Neural cell (in vitro differentiated cells): ENCODE results near the gene CELSR2.

Experiments
- EZH2 ChIP-seq: fragments of 200-600, 300-800 bp; shearing (Covaris generic), sonication (generic); IDR thresholded peaks from 2 replicates; pipeline ENCODE4 v1.6.1; 2014; ENCODE audit warnings: antibody characterized with exemption, low read length, borderline replicate concordance, mild to moderate bottlenecking; ENCODE audit not compliant: insufficient read depth, poor library complexity, severe bottlenecking
- MXI1 ChIP-seq: fragments of 450-650 bp; conservative IDR thresholded peaks from 2 replicates; pipeline ENCODE4 v1.6.1; 2014; ENCODE audit warnings: antibody characterized with exemption, mild to moderate bottlenecking; ENCODE audit not compliant: poor library complexity, severe bottlenecking
- POLR2AphosphoS5 ChIP-seq: IDR thresholded peaks from 2 replicates; pipeline ENCODE4 v1.6.1; 2012
- RAD21 ChIP-seq: fragments of 450-650 bp; conservative IDR thresholded peaks from 2 replicates; pipeline ENCODE4 v1.6.1; 2014; ENCODE audit warnings: antibody characterized with exemption, mild to moderate bottlenecking, moderate library complexity
- TF ChIP-seq, protein P1 (sequence below): fragments of 450-650 bp; IDR thresholded peaks from 2 replicates; pipeline ENCODE4 v1.5.1; 2014; ENCODE audit warnings: antibody characterized with exemption, mild to moderate bottlenecking, moderate library complexity; ENCODE audit not compliant: poor library complexity, severe bottlenecking

GRCh38 chr1:109218516-109218915 is 30.8 kb upstream of the CELSR2 start:
- TF ChIP-seq RAD21 (no peak), EZH2 (no peak), POLR2AphosphoS5 (no peak), MXI1 (no peak)
- TF ChIP-seq, protein P1, sequence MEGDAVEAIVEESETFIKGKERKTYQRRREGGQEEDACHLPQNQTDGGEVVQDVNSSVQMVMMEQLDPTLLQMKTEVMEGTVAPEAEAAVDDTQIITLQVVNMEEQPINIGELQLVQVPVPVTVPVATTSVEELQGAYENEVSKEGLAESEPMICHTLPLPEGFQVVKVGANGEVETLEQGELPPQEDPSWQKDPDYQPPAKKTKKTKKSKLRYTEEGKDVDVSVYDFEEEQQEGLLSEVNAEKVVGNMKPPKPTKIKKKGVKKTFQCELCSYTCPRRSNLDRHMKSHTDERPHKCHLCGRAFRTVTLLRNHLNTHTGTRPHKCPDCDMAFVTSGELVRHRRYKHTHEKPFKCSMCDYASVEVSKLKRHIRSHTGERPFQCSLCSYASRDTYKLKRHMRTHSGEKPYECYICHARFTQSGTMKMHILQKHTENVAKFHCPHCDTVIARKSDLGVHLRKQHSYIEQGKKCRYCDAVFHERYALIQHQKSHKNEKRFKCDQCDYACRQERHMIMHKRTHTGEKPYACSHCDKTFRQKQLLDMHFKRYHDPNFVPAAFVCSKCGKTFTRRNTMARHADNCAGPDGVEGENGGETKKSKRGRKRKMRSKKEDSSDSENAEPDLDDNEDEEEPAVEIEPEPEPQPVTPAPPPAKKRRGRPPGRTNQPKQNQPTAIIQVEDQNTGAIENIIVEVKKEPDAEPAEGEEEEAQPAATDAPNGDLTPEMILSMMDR: no peak
